OCI-LY7 (cell line): ENCODE results near the gene MAL. TPM values are rescaled to one million over a fixed set of nuclear protein-coding genes. Genes with fewer than 3 reads are reported as not detected.

Experiments
- BruUV-seq: library from RNA; stranded (reverse); fragments of 400-500 nt; replicated peaks from 2 replicates; lab custom pipeline; 2021; lab: Mats Ljungman, UMichigan
- CTCF ChIA-PET: fragments of 300-600 bp; sonication (Branson Sonifier 250); formaldehyde crosslinking; loops from one replicate; lab custom pipeline; 2022; ENCODE audit warnings: antibody characterized with exemption; ENCODE audit not compliant: unreplicated experiment; lab: Charles Lee
- POLR2A ChIA-PET: fragments of 300-600 bp; sonication (Branson Sonifier 250); formaldehyde crosslinking; loops from one replicate; lab custom pipeline; 2022; ENCODE audit warnings: antibody characterized with exemption; lab: Charles Lee
- DNase-seq: peaks from one replicate; pipeline ENCODE4 v3.0.0-alpha.2; 2015; ENCODE audit warnings: low spot score
- H2AFZ ChIP-seq: fragments of 200-600 bp; sonication (generic), shearing (Covaris generic); 2 replicates; pipeline ENCODE4 v1.6.1; 2014; ENCODE audit warnings: mild to moderate bottlenecking, antibody characterized with exemption, low read length, moderate library complexity
- H3K27ac ChIP-seq: fragments of 200-600 bp; sonication (generic); 2 replicates; pipeline ENCODE4 v1.5.1; 2014; ENCODE audit warnings: mixed run types, low read depth, mild to moderate bottlenecking, moderate library complexity, low read length, inconsistent platforms; ENCODE audit not compliant: poor library complexity, severe bottlenecking
- H3K36me3 ChIP-seq: fragments of 200-600 bp; sonication (generic); 2 replicates; pipeline ENCODE4 v1.6.1; 2014; ENCODE audit warnings: mild to moderate bottlenecking, antibody characterized with exemption, low read length, moderate library complexity, mixed read lengths; ENCODE audit not compliant: insufficient read depth
- H3K4me1 ChIP-seq: fragments of 200-600 bp; sonication (generic); 2 replicates; pipeline ENCODE4 v1.5.1; 2014; ENCODE audit warnings: mild to moderate bottlenecking, low read length; ENCODE audit not compliant: insufficient read depth, poor library complexity, severe bottlenecking
- H3K4me2 ChIP-seq: fragments of 200-600 bp; sonication (generic); 2 replicates; pipeline ENCODE4 v1.6.1; 2014; ENCODE audit warnings: mild to moderate bottlenecking, low read length
- H3K4me3 ChIP-seq: fragments of 200-600 bp; sonication (generic); 2 replicates; pipeline ENCODE4 v1.5.1; 2014; ENCODE audit warnings: mild to moderate bottlenecking, low read depth, low read length; ENCODE audit not compliant: poor library complexity, severe bottlenecking
- H3K79me2 ChIP-seq: fragments of 200-600 bp; sonication (generic); 2 replicates; pipeline ENCODE4 v1.6.1; 2016; ENCODE audit warnings: low read depth, mild to moderate bottlenecking, low read length, moderate library complexity, mixed read lengths; ENCODE audit not compliant: insufficient read depth
- H3K9me2 ChIP-seq: fragments of 200-600 bp; sonication (generic); 2 replicates; pipeline ENCODE4 v1.6.1; 2016; ENCODE audit warnings: mild to moderate bottlenecking, low read length, mixed read lengths; ENCODE audit not compliant: insufficient read depth
- H3K9me3 ChIP-seq: fragments of 200-600 bp; sonication (generic); 2 replicates; pipeline ENCODE4 v1.6.1; 2014; ENCODE audit warnings: mild to moderate bottlenecking, mixed run types, low read length, mixed read lengths
- H4K20me1 ChIP-seq: fragments of 200-600 bp; sonication (generic); 2 replicates; pipeline ENCODE4 v1.6.1; 2014; ENCODE audit warnings: mild to moderate bottlenecking, antibody characterized with exemption, low read length, moderate library complexity, mixed read lengths; ENCODE audit not compliant: insufficient read depth
- CTCF ChIP-seq: fragments of 200-600 bp; sonication (generic); conservative IDR thresholded peaks from 2 replicates; pipeline ENCODE4 v1.5.1; 2014; ENCODE audit warnings: mild to moderate bottlenecking, antibody characterized with exemption, low read length, moderate library complexity, mixed read lengths
- EZH2phosphoT487 ChIP-seq: fragments of 200-600 bp; sonication (generic); IDR thresholded peaks from 2 replicates; pipeline ENCODE4 v1.6.1; 2018; ENCODE audit warnings: low read depth, borderline replicate concordance, mild to moderate bottlenecking, mixed run types, antibody characterized with exemption, low read length, moderate library complexity, mixed read lengths
- intact Hi-C: fragments of 100-400 bp; cut with micrococcal nuclease; formaldehyde crosslinking; loops from one replicate; pipeline ENCODE4 v1.10.0; 2022; ENCODE audit not compliant: unreplicated experiment
- total RNA-seq, 2 experiments: library from RNA; depleted of rRNA in 1 of 2; stranded (reverse); fragments of >200 nt in 1 of 2; shearing (Covaris generic) in 1 of 2; gene quantifications; 2 replicates each; pipeline ENCODE4 v1.2.3, GENCODE V29; 2014 to 2022

MAL gene
- total RNA-seq, 2 experiments from 2014 or later = not detected

- TF ChIP-seq EZH2phosphoT487 = no peak
- no peak for TF ChIP-seq CTCF
- H3K36me3 ChIP-seq = no peaks in the 10 kb centered on the region
- H3K4me2 ChIP-seq = no peak overlapping the region
- no TSS peak for BruUV-seq
- ChIA-PET CTCF (no interaction called here), POLR2A (no interaction called here)
- H3K79me2 ChIP-seq = no peaks in the 10 kb centered on the region
- no peak overlapping the region for H2AFZ ChIP-seq
- no peak overlapping the region for H3K27ac ChIP-seq
- no peak overlapping the region for H3K4me3 ChIP-seq
- H3K9me3 ChIP-seq = no peaks in the 10 kb centered on the region
- H3K9me2 ChIP-seq = no peaks in the 10 kb centered on the region
- intact Hi-C loops = no loop called here
- no peak for DNase-seq
- no peaks in the 10 kb centered on the region for H3K4me1 ChIP-seq
- H4K20me1 ChIP-seq = no peaks in the 10 kb centered on the region
Measured at GRCh38 chr2:95004711-95005110, 20.8 kb upstream of the MAL start.

GRCh38 chr2:95005726-95006125 lies 19.8 kb upstream of the MAL start:
- Histone ChIP-seq H3K4me3 (no peak overlapping the region), H3K4me2 (no peak overlapping the region), H3K9me3 (no peaks in the 10 kb centered on the region), H3K36me3 (no peaks in the 10 kb centered on the region), H4K20me1 (no peaks in the 10 kb centered on the region), H3K79me2 (no peaks in the 10 kb centered on the region), H3K9me2 (no peaks in the 10 kb centered on the region), H2AFZ (no peak overlapping the region), H3K27ac (no peak overlapping the region), H3K4me1 (no peaks in the 10 kb centered on the region)
- no TSS peak for BruUV-seq
- no peak for DNase-seq
- CTCF ChIA-PET = no interaction called here
- intact Hi-C loops = no loop called here
- TF ChIP-seq CTCF (no peak), EZH2phosphoT487 (no peak)
- POLR2A ChIA-PET = no interaction called here

- intact Hi-C loops = no loop called here
- no peaks in the 10 kb centered on the region for H4K20me1 ChIP-seq
Measured at GRCh38 chr2:95006588-95006987, 18.9 kb upstream of the MAL start.

More at GRCh38 chr2:95006588-95006987, 18.9 kb upstream of the MAL start:
- Histone ChIP-seq H3K9me2 (no peaks in the 10 kb centered on the region), H3K4me1 (no peaks in the 10 kb centered on the region), H3K4me2 (no peak overlapping the region), H3K79me2 (no peaks in the 10 kb centered on the region), H3K27ac (no peak overlapping the region), H3K4me3 (no peak overlapping the region), H3K36me3 (no peaks in the 10 kb centered on the region), H2AFZ (no peak overlapping the region), H3K9me3 (no peaks in the 10 kb centered on the region)
- no TSS peak for BruUV-seq
- POLR2A ChIA-PET = no interaction called here
- CTCF ChIA-PET = no interaction called here
- TF ChIP-seq CTCF = no peak
- TF ChIP-seq EZH2phosphoT487 = no peak
- DNase-seq = no peak
